ENCODE data around the gene KLHL30.

The KLHL30 gene

GRCh38 chr2:238159661-238160205, 21.3 kb downstream of the KLHL30 start:
- DNase-seq (ENCODE audit: low read depth), result no peak
- no peak overlapping the region for H3K4me3 ChIP-seq (replicated peaks; ENCODE audit: low read depth, low read length)
- TF ChIP-seq, protein P1, sequence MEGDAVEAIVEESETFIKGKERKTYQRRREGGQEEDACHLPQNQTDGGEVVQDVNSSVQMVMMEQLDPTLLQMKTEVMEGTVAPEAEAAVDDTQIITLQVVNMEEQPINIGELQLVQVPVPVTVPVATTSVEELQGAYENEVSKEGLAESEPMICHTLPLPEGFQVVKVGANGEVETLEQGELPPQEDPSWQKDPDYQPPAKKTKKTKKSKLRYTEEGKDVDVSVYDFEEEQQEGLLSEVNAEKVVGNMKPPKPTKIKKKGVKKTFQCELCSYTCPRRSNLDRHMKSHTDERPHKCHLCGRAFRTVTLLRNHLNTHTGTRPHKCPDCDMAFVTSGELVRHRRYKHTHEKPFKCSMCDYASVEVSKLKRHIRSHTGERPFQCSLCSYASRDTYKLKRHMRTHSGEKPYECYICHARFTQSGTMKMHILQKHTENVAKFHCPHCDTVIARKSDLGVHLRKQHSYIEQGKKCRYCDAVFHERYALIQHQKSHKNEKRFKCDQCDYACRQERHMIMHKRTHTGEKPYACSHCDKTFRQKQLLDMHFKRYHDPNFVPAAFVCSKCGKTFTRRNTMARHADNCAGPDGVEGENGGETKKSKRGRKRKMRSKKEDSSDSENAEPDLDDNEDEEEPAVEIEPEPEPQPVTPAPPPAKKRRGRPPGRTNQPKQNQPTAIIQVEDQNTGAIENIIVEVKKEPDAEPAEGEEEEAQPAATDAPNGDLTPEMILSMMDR (IDR thresholded peaks at IDR 0.05; ENCODE audit: low read length, missing control alignments), result no peak

- TF ChIP-seq, protein P1 (IDR thresholded peaks at IDR 0.05; ENCODE audit: low read length, missing control alignments), result peak; percentile 23
These were observed 22.0 kb downstream of the KLHL30 start for GRCh38 chr2:238160206-238161129.

DNA sequence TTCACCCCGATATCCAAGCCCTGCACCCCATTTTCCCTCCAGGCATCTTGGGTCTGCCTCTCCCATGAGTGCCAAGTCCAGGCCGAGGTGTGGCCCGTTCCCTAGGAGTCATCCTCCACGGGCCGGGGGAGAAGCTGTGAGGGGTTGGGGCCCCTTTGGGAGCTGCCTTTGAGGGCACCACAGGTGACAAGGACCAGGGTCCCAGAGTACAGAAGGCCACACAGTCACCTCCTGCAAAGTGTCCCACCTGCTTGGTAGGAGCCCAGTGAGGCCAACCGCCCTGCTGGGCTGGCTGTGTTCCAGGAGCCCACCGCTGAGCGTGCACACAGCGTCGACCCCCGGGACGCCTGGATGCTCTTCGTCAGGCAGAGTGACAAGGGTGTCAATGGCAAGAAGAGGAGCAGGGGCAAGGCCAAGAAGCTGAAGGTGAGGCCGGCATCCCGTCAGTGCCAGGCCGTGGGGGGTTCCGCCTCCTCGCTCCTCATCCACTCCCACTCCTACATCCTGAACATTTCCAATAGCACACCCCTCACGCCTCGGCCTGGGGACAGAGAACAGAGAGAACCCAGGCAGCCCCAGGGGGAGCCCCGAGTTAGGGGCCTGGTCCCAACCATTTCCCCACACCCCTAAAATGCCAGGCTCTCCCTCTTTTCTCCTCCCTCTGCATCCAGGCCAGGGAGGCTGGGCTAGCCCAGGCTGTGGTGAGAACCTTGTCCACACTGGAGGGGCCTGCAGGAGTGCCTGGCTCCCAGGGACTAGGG, 23.0 kb downstream of the KLHL30 start:
- no peak for DNase-seq (ENCODE audit: low read depth)
- TF ChIP-seq, protein P1 (IDR thresholded peaks at IDR 0.05; ENCODE audit: low read length, missing control alignments), result no peak
- H3K4me3 ChIP-seq (replicated peaks; ENCODE audit: low read depth, low read length), result no peak overlapping the region

More at GRCh38 chr2:238160206-238161129, 22.0 kb downstream of the KLHL30 start:
- DNase-seq (ENCODE audit: low read depth), result peak; percentile 68
- H3K4me3 ChIP-seq (replicated peaks; ENCODE audit: low read depth, low read length), result no peak overlapping the region

DNA sequence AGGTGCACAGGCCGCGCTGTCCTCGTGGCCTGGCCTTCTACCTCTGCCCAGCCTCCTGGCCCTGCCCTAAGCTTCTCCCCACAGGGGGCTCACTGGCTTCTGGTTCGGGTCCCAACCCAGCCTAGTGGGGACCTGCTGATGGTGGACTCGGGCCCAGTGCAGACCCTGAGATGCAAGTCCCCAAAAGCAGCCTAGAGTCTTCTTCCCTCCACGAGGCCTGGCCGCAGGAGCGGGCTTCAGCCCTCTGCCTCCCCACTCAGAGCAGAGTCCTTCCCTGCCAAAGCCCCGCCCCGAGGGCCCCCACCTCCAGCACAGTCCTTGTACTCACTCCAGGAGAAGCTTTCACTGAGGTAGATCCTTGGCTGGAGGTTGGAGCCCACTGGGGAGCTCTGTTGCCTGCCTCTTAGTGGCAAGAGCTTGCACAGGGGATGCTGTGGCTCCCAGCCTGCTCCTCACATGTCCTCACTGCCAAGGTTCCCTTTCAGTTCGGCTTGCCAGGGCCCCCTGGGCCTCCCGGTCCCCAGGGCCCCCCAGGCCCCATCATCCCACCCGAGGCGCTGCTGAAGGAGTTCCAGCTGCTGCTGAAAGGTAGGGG, 23.9 kb downstream of the KLHL30 start:
- no peak for DNase-seq (ENCODE audit: low read depth)
- TF ChIP-seq, protein P1 (IDR thresholded peaks at IDR 0.05; ENCODE audit: low read length, missing control alignments), result no peak

DNA sequence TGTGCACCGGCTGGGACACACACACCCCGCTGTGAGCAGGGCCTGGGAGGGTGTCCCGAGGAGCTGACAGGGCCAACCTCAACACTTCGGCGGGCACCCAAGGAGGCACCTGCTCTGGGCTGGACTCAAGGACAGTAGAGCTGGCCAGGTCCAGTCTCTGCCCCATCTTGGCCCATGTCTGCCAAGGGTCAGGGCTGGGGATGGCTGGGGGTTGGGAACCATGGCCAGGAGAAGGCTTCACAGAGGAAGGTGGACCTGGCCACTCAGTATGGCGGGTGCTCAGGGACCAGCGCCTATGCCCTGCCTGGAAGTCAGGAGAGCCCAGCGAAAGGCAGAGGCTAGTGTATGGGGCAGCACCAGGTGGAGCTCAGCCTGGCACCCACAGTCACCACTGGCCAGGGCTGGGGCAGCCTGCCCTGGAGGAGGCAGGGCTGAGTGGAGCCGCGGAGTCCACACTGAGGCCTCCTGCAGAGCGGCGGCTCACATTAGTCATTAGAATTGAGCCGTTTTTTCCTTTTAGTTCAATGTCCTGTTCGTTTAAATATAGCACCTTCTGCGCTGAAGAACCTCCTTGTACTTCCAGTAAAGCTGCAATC, 24.5 kb downstream of the KLHL30 start:
- TF ChIP-seq, protein P1 (IDR thresholded peaks at IDR 0.05; ENCODE audit: low read length, missing control alignments), result no peak
- no peak for DNase-seq (ENCODE audit: low read depth)
- H3K4me3 ChIP-seq (replicated peaks; ENCODE audit: low read depth, low read length), result no peak overlapping the region

More for the DNA sequence above, 23.9 kb downstream of the KLHL30 start:
- no peak overlapping the region for H3K4me3 ChIP-seq (replicated peaks; ENCODE audit: low read depth, low read length)

- no peak overlapping the region for H3K4me3 ChIP-seq (replicated peaks; ENCODE audit: low read depth, low read length)
- DNase-seq (ENCODE audit: low read depth), result no peak
- TF ChIP-seq, protein P1 (IDR thresholded peaks at IDR 0.05; ENCODE audit: low read length, missing control alignments), result no peak
These were observed 25.2 kb downstream of the KLHL30 start for GRCh38 chr2:238163481-238164198.

All from fibroblast of pulmonary artery (primary cell).